ENCODE results near the gene C10orf53.

DNA sequence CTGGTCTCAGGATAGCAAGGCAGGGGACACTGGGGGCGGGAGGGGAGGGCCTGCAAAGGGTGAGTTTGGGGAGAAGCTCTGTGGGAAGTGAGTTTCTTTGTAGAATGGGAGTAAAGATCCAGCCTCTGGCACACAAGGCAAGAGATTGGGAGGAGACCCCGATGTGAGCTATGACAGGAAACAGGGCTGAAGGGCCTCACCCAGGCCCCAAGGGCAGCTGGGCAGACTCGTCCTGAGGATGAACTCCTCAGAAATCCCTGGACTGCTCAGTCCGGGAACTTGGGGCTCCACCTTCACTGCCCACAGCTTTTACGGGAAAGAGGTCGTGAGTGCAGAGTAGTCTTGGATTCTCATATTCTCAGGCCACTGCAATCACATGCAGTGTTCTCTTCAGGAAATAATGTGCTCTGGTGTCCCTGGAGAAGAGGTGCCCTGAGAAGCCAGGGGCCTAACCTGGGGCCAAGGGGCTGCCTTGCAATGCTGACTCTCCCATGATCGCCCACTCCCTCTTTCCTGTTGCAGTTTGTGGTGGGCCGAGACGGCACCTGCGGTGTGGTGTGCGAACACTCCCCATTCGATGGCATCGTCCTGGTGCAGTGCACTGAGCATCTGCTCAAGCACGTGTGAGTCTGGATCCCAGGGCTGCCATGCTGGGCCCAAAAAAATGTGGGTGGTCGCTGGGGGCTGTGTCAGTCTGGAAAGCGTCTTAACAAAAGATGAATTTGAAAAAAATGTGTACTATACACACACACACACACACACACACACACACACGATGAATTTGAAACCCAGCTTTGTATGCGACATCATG, 31.3 kb upstream of the C10orf53 start:
- TF ChIP-seq, protein P1, sequence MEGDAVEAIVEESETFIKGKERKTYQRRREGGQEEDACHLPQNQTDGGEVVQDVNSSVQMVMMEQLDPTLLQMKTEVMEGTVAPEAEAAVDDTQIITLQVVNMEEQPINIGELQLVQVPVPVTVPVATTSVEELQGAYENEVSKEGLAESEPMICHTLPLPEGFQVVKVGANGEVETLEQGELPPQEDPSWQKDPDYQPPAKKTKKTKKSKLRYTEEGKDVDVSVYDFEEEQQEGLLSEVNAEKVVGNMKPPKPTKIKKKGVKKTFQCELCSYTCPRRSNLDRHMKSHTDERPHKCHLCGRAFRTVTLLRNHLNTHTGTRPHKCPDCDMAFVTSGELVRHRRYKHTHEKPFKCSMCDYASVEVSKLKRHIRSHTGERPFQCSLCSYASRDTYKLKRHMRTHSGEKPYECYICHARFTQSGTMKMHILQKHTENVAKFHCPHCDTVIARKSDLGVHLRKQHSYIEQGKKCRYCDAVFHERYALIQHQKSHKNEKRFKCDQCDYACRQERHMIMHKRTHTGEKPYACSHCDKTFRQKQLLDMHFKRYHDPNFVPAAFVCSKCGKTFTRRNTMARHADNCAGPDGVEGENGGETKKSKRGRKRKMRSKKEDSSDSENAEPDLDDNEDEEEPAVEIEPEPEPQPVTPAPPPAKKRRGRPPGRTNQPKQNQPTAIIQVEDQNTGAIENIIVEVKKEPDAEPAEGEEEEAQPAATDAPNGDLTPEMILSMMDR (IDR thresholded peaks at IDR 0.05): no peak
- TF ChIP-seq POLR2A (IDR thresholded peaks at IDR 0.05): no peak

Measured in vagina (tissue), 2 donors.